ENCODE data around the gene DEF6.
"Not testable (repeated sequence)": the region's sequence is repeated elsewhere in the genome, so short reads cannot be mapped to it uniquely, and the experiment has no call there.

The DEF6 gene

GRCh38 chr6:35311390-35312075 is 13.9 kb downstream of the DEF6 start:
- DNase-seq (ENCODE audit: low read depth), result no peak

GRCh38 chr6:35312076-35312800 is 14.6 kb downstream of the DEF6 start:
- DNase-seq (ENCODE audit: low read depth), result no peak

GRCh38 chr6:35312807-35313206 is 15.2 kb downstream of the DEF6 start:
- no peak for DNase-seq (ENCODE audit: low read depth)

- DNase-seq (ENCODE audit: low read depth), result no peak
Measured at GRCh38 chr6:35317483-35318195, 20.0 kb downstream of the DEF6 start.

- DNase-seq (ENCODE audit: low read depth), result peak; percentile 46
Measured at GRCh38 chr6:35318196-35319171, 20.9 kb downstream of the DEF6 start.

- no peak for DNase-seq (ENCODE audit: low read depth)
Measured at GRCh38 chr6:35319346-35320030, 21.9 kb downstream of the DEF6 start.

- no peak for DNase-seq (ENCODE audit: low read depth)
Measured at GRCh38 chr6:35320031-35320410, 22.4 kb downstream of the DEF6 start.

- DNase-seq (ENCODE audit: low read depth), result no peak
Measured at GRCh38 chr6:35321091-35321490, 23.5 kb downstream of the DEF6 start.

GRCh38 chr6:35327349-35328027 is 29.9 kb downstream of the DEF6 start:
- no peak for DNase-seq (ENCODE audit: low read depth)

GRCh38 chr6:35328108-35328723 is 30.6 kb downstream of the DEF6 start:
- no peak for DNase-seq (ENCODE audit: low read depth)

- DNase-seq (ENCODE audit: low read depth), result not testable (repeated sequence)
Measured at GRCh38 chr6:35328965-35329364, 31.3 kb downstream of the DEF6 start.

GRCh38 chr6:35330541-35331119 is 33.0 kb downstream of the DEF6 start:
- no peak for DNase-seq (ENCODE audit: low read depth)

GRCh38 chr6:35332074-35332887 is 34.7 kb downstream of the DEF6 start:
- not testable (repeated sequence) for DNase-seq (ENCODE audit: low read depth)

GRCh38 chr6:35341557-35341956 is 43.9 kb downstream of the DEF6 start:
- no peak for DNase-seq (ENCODE audit: low read depth)

- DNase-seq (ENCODE audit: low read depth), result peak; percentile 92
Measured at GRCh38 chr6:35342258-35343091, 44.9 kb downstream of the DEF6 start, which contains the start of gene PPARD. TSS of gene PPARD (plus strand) at chr6:35342558. CDS start at chr6:35411088, 68,530 bp downstream.

GRCh38 chr6:35343092-35343834 is 45.6 kb downstream of the DEF6 start:
- no peak for DNase-seq (ENCODE audit: low read depth)

Measured in GM04504 (cell line).